Gastrocnemius medialis (tissue), 4 donors: Measurements from ENCODE around the gene SCGB1D1. TPM values are rescaled to one million over a fixed set of nuclear protein-coding genes. Genes with fewer than 3 reads are reported as not detected.
"Not testable (repeated sequence)": the region's sequence is repeated elsewhere in the genome, so short reads cannot be mapped to it uniquely, and the experiment has no call there.

ENCODE experiments used
- ATAC-seq, 2 donors: fragments of 150-250 bp; one replicate each; pipeline ENCODE4 v1.9.1; 2016
- DNase-seq, 2 donors: peaks; one replicate each; pipeline ENCODE4 v3.0.0-alpha.2; 2019
- H3K27ac ChIP-seq, 4 donors: fragments of 200-600 bp; sonication (generic); 1 replicate in 1 of 4; 2 replicates in 3 of 4; pipeline ENCODE4 v1.5.1; 2016 to 2018; ENCODE audit warnings: mild to moderate bottlenecking in 2 of 4, moderate library complexity in 1 of 4
- H3K27me3 ChIP-seq, 3 donors: fragments of 200-600 bp; sonication (generic) in 2 of 3; 1 replicate in 1 of 3; 2 replicates in 2 of 3; pipeline versions ENCODE4 v1.5.1 to v1.6.0; 2016 to 2019; ENCODE audit warnings: mild to moderate bottlenecking in 1 of 3, moderate library complexity in 1 of 3
- H3K36me3 ChIP-seq, 2 donors: fragments of 200-600 bp; sonication (generic) in 1 of 2; one replicate each; pipeline ENCODE4 v1.5.1; 2017 to 2018
- H3K4me1 ChIP-seq, 2 donors: fragments of 200-600 bp; sonication (generic) in 1 of 2; one replicate each; pipeline ENCODE4 v1.5.1; 2016 to 2017; ENCODE audit warnings: mild to moderate bottlenecking in 2 of 2
- H3K4me3 ChIP-seq, 4 donors: fragments of 200-600 bp; sonication (generic) in 3 of 4; 1 replicate in 1 of 4; 2 replicates in 3 of 4; pipeline ENCODE4 v1.5.1; 2016 to 2019; ENCODE audit warnings: mild to moderate bottlenecking in 2 of 4
- H3K9me3 ChIP-seq, 3 donors: fragments of 200-600 bp; sonication (generic) in 2 of 3; 1 replicate in 1 of 3; 2 replicates in 2 of 3; pipeline ENCODE4 v1.5.1; 2016 to 2019
- CTCF ChIP-seq, 5 experiments: fragments of 450-650 bp in 3 of 5; fragments of 200-600 bp in 2 of 5; sonication (generic) in 2 of 5; IDR thresholded peaks in 4 of 5; conservative IDR thresholded peaks in 1 of 5; 1 replicate in 4 of 5; 2 replicates in 1 of 5; pipeline ENCODE4 v1.5.1; 2016 to 2019; ENCODE audit warnings: antibody characterized with exemption in 5 of 5, mild to moderate bottlenecking in 3 of 5, moderate library complexity in 3 of 5
- POLR2A ChIP-seq, 2 donors: fragments of 450-650 bp; IDR thresholded peaks; one replicate each; pipeline ENCODE4 v1.6.1; 2017; ENCODE audit warnings: antibody characterized with exemption in 2 of 2, mild to moderate bottlenecking in 2 of 2, moderate library complexity in 2 of 2
- in situ Hi-C, 4 donors: fragments of 200-750 bp; cut with MboI; loops; one replicate each; pipeline versions ENCODE4 v1.15.0 to v1.8.0; 2017; ENCODE audit warnings: low sequenced_read_pairs in 4 of 4
- intact Hi-C: fragments of 100-400 bp; cut with DNase I; formaldehyde crosslinking; loops from one replicate; pipeline ENCODE4 v1.15.1; 2023; ENCODE audit warnings: low total_unique reads
- total RNA-seq, 4 donors: library from RNA; depleted of rRNA; stranded (reverse); fragments of >200 nt; gene quantifications; one replicate each; pipeline versions ENCODE4 v1.1.0 to v1.2.3, GENCODE V29; 2016

SCGB1D1 gene
- total RNA-seq, 4 donors from 2014 or later, result not detected

GRCh38 chr11:62182147-62182891, 7.7 kb upstream of the SCGB1D1 start:
- Histone ChIP-seq H3K27me3 (peaks cover 0 to 2% (median 0%) of the 10 kb centered on the region in 3 donors), H3K36me3 (no peaks in the 10 kb centered on the region), H3K4me1 (no peaks in the 10 kb centered on the region), H3K9me3 (no peaks in the 10 kb centered on the region), H3K4me3 (no peak overlapping the region), H3K27ac (no peak overlapping the region)
- no peak for ATAC-seq
- intact Hi-C loops (no loop called here), in situ Hi-C loops (no loop called here)
- DNase-seq, result no peak
- TF ChIP-seq POLR2A (IDR thresholded peaks at IDR 0.05), result no peak
- no peak for TF ChIP-seq CTCF (IDR thresholded peaks at IDR 0.05 in 4 of 5, conservative IDR thresholded peaks at IDR 0.05 in 1 of 5)

DNA sequence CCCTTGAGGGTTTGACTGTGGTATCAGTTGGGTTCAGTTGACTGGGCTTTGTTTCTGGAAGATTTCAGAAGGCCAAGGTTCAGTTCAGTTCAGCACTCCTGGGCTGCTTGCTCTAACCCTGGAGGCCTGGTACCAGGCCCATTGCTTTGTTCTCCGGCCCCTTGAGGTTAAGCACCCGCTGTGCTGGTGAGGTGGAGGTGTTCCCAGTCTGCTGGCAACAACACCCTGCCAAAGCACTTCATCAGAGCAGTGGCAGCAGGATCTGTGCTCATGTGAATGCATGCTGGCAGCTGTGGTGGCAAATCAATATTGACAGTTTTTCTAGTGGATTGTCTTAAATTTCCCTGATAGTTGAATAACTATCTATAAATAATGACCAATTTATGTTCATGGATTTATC, 3.8 kb upstream of the SCGB1D1 start:
- intact Hi-C loops (no loop called here), in situ Hi-C loops (no loop called here)
- TF ChIP-seq POLR2A (IDR thresholded peaks at IDR 0.05) (no peak), CTCF (IDR thresholded peaks at IDR 0.05 in 4 of 5, conservative IDR thresholded peaks at IDR 0.05 in 1 of 5) (no peak)
- Histone ChIP-seq H3K36me3 (no peaks in the 10 kb centered on the region), H3K27ac (no peak overlapping the region), H3K9me3 (no peaks in the 10 kb centered on the region), H3K4me3 (no peak overlapping the region), H3K4me1 (no peaks in the 10 kb centered on the region), H3K27me3 (peaks cover 0 to 3% (median 2%) of the 10 kb centered on the region in 3 donors)
- ATAC-seq, result peak in 1 of 2 donors; percentile 50
- DNase-seq, result no peak

DNA sequence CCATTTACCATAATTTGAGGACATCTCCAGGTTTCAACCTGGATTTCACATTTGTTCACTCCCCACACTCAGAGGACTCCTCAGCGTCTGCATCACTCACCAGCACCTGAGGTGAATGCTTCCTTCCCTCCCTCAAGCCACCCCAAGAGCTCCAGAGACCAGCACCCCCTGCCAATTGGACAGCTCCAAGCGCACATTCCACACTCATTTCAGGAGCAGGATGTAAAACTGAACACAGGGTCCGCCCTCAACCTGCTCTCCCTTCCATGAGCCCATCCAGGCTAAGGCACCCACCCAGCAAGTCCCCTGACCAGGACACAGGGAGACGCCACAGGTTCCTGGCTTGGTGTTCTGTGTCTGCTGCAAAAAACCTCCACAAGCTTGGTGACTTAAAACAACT, 3.9 kb downstream of the SCGB1D1 start:
- Histone ChIP-seq H3K4me3 (no peak overlapping the region), H3K27me3 (no peaks in the 10 kb centered on the region), H3K36me3 (no peaks in the 10 kb centered on the region), H3K4me1 (no peaks in the 10 kb centered on the region), H3K9me3 (no peaks in the 10 kb centered on the region), H3K27ac (no peak overlapping the region)
- DNase-seq (no peak), ATAC-seq (no peak)
- TF ChIP-seq POLR2A (IDR thresholded peaks at IDR 0.05) (no peak), CTCF (IDR thresholded peaks at IDR 0.05 in 4 of 5, conservative IDR thresholded peaks at IDR 0.05 in 1 of 5) (no peak)
- in situ Hi-C loops (no loop called here), intact Hi-C loops (no loop called here)

DNA sequence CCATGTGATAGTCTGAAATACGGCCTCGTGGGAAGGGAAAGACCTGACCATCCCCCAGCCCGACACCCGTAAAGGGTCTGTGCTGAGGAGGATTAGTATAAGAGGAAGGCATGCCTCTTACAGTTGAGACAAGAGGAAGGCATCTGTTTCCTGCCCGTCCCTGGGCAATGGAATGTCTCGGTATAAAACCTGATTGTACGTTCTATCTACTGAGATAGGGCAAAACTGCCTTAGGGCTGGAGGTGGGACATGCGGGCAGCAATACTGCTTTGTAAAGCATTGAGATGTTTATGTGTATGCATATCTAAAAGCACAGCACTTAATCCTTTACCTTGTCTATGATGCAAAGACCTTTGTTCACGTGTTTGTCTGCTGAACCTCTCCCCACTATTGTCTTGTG, 5.0 kb downstream of the SCGB1D1 start:
- ATAC-seq, H3K27ac ChIP-seq, intact Hi-C loops, in situ Hi-C loops, H3K9me3 ChIP-seq, H3K4me1 ChIP-seq, H3K36me3 ChIP-seq, H3K27me3 ChIP-seq, H3K4me3 ChIP-seq, DNase-seq: not testable (repeated sequence)

GRCh38 chr11:62195945-62196344, 5.9 kb downstream of the SCGB1D1 start:
- Histone ChIP-seq H3K9me3 (no peaks in the 10 kb centered on the region), H3K36me3 (no peaks in the 10 kb centered on the region), H3K27ac (no peak overlapping the region), H3K27me3 (no peaks in the 10 kb centered on the region), H3K4me3 (no peak overlapping the region), H3K4me1 (no peaks in the 10 kb centered on the region)
- intact Hi-C loops (no loop called here), in situ Hi-C loops (no loop called here)
- DNase-seq (no peak), ATAC-seq (no peak)
- TF ChIP-seq CTCF (IDR thresholded peaks at IDR 0.05 in 4 of 5, conservative IDR thresholded peaks at IDR 0.05 in 1 of 5) (no peak), POLR2A (IDR thresholded peaks at IDR 0.05) (no peak)

DNA sequence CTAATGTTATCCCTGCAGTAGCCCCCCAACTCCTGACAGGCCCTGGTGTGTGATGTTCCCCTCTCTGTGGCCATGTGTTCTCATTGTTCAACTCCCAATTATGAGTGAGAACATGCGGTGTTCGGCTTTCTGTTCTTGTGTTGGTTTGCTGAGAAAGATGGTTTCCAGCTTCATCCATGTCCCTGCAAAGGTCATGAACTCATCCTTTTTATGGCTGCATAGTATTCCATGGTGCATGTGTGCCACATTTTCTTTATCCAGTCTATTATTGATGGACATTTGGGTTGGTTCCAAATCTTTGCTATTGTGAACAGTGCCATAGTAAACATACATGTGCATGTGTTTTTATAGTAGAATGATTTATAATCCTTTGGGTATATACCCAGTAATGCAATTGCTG, 7.4 kb downstream of the SCGB1D1 start:
- H3K36me3 ChIP-seq, H3K4me3 ChIP-seq, ATAC-seq, intact Hi-C loops, DNase-seq, H3K4me1 ChIP-seq, H3K27ac ChIP-seq, H3K27me3 ChIP-seq, in situ Hi-C loops, H3K9me3 ChIP-seq: not testable (repeated sequence)
